GM10847 (cell line): ENCODE results near the gene RPS17.

Experiments
- POLR2A ChIP-seq: IDR thresholded peaks from 2 replicates; pipeline ENCODE4 v1.6.1; 2011; ENCODE audit not compliant: insufficient read length; ENCODE audit errors: extremely low read depth

Gene RPS17

DNA sequence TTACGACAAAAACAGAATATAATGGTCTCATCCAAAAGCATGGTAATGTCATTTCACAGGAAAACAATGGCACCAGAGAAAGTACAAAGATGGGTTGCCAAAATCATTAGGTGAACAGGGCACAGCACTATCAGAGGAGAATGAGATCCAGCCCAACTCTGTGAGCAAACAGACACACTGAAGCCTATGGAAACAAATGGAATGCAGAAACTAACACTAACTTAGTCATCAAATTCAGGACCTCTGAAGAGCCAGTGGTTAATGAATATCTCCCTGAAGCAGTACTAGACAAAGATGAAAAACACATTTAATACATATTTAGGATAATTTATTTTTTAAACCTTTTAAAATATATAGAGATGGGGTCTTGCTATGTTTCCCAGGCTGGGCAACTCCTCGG is 14.6 kb upstream of the RPS17 start:
- no peak for TF ChIP-seq POLR2A

DNA sequence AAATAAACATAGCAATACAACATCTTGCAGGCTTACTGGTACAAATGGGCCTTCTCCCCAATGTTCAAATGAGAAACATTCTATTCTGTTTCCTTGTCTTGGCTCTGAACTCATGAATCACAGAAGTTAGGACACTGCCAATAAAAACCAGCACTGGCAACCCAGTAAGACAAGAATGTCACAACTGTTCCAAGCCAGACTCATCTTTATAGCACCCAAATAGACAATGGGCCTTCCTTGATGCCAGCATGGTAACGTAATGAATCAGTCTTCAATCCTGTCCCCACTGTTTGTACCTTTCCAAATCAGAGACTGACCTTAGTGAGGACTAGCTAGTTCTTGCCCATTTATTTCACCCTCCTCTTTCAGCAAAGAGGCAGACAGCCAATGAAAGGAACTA is 14.1 kb upstream of the RPS17 start:
- no peak for TF ChIP-seq POLR2A

DNA sequence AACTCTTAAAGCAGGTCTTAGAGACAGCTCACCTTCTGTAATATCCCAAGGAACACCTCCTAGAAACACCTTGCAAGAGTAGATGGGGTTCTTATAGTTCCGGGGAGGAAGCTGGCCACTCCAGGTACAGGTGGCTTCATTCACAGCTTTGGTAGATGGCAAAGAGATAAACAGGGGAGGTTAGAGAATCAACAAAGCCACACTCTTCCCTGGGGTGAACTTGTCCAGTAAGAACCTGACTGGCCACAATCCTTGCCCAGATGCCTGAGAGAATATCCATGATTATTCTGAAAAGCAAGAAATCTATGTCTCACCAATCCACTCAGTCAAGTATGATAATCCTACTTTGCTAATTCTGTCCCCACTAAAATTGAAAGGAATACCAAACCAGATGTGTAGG is 13.6 kb upstream of the RPS17 start:
- TF ChIP-seq POLR2A = no peak

DNA sequence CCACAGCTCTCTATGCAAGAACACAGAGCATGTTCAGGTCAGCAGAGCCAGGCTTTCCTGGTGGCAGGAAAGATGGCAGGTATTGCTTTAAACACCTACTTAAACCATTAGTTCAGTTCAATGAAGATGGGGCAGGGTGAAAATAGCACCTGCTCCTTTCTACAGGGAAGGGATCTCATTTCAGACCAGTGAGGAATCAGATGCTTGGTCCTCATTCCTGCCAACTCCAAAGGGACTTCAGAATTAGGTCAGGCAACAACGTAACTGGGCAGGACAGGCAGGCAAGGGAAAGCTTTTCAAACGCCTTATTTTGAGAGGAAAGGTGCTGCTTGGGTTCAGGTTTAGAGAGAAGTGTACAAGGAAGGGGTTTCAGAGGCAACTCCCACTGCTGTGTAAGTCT is 12.6 kb upstream of the RPS17 start:
- no peak for TF ChIP-seq POLR2A

DNA sequence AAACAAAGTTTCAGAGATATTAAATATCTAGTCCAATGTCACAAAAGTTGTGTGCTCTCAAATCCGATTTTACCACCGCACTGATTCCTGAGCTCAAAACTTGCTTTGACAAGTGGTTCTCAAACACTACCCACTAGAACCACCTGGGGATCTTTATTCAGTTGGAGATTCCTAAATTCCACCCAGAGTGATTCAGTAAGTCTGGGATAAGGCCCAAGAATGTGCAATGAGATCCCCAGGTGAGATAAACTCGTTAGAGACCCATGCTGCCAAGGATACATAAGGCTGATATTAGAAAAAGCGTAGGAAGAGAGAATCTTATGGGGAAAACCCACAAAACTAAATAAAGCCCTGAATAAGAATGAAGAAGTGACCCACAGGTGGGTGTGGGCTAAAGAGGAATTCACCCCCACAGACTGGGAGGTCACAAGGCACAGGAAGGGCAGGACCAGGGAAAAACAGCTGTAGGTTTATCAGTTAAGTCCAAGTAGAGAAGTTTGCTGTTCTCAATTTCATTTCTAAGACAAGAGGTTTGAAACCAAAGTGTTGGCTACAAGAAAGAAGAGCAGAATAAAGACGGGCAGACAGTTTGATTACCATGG is 11.5 kb upstream of the RPS17 start:
- TF ChIP-seq POLR2A = no peak

DNA sequence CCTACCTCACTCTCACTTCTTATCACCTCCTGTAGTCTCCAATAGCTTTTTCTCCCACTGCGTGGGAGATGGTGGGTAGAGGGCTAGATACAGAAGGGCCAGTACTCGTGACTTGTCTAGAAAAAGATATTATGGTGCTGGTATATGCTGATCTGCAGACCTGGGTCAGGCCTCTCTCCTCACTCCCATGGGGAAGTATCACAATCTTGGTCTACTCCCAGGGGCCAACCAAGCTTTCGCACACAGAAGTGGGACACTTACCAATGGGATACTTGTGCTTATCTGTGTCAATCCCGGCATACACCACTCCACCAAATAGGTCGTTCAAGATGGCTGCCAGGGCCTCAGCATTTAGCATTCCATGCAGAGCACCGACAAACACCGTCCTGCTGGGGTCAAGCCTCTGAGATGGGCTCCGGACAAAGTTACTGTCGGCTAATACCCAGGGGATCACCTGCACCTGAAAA is 9.0 kb upstream of the RPS17 start:
- TF ChIP-seq POLR2A = no peak

DNA sequence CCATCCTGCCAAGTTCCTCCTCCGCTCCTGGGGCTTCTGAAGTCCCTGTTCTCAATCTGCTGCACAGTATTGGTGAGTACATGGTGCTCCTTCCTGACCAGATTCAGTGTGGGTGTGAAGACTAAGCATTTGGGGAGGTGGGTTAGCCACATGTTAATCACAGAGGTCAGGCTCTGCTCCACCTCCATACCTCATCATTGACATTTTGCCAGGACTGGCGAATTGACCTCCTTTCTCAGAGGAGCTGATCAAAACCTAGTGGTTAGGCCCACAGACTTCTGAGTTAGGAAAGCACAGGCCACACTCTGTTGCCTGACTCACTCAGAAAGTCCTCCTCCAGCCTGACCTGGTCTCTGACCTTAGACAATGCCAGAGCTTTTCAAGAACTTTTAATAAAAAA is 8.4 kb upstream of the RPS17 start:
- no peak for TF ChIP-seq POLR2A

DNA sequence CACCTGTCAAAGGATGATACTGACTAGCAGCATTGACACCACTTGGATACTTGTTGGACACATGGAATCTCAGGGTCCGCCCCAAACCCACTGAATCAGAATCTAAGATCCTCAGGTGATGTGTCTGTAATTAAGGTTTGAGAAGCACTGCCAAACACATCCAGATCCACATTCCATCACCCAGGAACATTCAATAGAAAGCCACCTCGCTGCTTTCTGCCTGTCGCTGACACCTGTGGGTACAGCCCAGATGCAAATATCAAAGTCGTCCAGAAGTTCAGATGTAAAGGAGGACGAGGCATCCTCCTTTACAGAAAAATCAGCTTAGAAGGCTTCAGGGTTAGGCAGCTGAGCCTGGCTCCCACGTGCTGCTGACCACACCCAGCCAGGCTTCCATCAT is 5.2 kb upstream of the RPS17 start:
- no peak for TF ChIP-seq POLR2A

DNA sequence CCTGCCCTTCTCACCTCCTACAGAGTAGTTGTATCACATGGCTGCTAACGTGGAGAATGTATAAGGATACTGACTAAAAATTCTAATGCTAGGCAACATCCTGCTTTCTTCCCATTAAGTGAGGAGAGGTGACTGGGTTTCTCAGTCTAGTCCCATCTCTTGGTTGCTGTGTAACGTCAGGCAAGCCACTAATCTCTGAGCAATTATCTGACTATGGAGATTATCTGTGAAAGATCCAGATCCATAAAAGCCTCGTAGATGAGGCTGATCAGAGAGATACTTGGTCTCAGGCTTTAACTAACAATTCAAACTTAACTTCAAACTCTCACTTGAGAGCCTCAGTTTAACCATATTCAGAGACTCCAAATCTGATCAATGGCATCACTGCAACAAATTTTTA is 4.7 kb upstream of the RPS17 start:
- TF ChIP-seq POLR2A = no peak

DNA sequence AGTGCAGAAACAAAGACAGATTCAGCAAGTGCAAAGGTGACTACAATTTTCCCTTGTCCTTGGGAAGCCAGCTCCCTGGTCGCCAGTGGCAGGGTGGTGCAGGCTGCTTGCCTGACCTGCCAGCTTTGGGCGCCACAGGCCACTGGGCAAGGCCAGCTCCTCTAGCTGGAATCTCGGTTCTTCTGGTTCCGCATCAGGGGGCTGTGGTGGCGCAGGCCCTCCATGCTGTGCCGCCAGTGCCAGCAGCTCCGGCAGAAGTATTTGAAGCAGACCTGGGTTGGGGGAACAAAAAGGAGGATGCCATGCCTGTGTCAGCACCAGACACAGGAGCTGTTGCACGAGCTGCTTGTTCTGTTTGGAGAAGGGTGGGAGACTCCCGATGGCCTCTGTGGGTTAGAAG is 4.2 kb upstream of the RPS17 start:
- no peak for TF ChIP-seq POLR2A

DNA sequence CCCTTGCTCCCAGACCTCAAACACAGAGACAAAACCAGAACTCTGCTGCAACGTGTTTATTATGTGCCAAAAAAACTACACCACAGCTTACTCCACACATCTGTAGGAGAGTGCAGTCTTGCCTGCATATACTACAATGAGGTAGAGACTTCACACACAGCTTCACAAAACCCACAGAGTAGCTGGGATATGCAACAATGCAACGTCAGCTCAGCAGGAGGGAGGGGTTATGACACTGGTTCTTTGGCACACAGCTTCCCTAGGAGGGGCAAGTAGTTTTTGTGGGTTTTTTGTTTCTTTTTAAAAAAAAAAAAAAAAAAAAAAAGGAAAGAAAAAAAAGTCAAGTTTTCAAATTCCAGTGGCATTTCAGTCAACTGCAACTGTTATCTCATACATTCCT is 2.9 kb upstream of the RPS17 start:
- no peak for TF ChIP-seq POLR2A

DNA sequence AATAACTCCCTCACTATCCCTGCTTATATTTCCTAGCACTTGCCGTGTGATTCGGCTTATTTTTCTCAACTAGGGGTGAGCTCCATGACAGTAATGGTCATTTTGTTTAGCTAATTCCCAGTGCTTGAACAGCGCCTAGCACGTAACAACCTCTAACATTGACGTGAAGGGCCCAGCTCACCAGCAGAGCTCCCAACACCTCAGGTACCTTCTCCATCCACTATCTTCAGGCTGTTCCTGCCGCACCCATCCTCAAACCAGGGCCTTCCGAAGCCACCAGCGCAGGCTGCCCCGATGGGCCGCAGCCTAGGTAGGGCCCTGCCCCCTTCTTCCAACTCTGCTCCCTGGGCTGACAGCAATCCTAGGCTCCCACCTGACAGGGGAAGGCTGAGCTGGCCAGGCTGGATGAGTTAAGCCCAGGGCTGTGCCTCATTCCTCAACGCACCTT is 751 bp upstream of the RPS17 start:
- no peak for TF ChIP-seq POLR2A

DNA sequence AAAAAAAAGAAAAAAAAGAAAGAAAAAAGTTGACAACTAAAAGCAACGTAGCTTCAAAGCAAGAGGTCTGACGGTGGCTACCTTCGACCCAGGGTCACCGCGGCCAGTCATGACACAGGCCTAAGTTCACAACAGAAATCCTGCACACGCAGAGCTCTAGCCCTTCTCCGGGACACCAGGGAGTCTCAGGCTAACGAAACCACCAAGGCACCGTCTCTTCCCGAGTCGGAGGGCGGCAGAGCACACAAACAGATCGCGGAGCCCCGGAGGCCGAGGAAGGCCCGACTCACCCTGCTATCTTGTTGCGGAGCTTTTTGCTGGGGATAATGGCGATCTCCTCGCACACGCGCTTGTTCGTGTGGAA is 584 bp downstream of the RPS17 start:
- TF ChIP-seq POLR2A = no peak

DNA sequence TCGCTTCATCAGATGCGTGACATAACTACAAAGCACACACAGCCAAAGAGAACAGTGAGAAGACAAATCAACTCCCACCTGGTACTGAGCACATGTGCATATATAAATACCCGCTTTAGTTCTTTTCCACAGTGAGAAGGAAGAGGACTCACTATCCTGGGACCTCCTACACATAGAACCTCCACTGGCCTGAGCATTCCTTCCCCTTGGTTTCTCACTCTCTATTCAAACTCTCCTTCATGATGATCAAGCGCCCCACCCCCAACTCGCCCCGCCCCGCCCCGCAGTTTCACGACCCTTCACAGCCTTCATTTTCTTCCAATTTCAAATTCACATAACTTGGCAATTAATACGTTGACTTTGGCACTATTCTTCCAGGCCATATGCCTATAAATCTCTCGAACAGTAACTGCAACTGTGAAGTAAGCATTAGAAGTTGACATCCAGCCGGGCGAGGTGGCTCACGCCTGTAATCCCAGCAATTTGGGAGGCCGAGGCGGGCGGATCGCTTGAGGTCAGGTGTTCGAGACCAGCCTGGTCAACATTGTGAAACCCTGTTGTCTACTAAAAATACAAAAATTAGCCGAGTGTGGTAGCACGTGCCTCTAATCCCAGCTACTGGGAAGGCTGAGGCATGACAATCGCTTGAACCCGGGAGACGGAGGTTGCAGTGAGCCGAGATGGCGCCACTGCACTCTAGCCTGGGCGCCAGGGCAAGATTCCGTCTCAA is 1.1 kb downstream of the RPS17 start:
- TF ChIP-seq POLR2A = no peak

DNA sequence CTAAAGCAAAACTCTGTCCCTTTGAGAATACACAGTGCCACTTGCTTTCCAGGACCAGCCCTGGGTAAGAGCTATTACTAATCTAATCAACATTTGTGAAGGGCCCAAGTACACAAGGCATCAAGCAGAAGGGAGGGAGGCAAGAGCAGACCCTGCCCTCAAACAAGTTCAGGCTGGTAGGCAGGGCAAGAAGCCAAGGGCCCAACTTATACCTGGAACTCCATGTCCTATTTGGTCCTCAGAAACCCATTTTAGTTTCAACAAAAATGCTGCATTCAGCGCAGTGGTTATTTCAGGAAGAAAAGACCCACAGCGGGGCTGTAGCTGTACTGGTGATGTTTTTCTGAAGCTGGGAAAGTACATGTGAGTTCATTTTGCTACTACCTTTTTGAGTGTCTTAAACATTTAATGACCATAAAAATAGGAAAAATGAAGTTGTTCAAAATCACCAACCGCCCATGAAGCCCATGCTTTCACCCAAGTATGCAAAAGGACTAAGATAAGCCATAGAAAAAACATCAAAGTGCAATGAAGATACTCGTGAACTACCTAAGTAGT is 2.8 kb downstream of the RPS17 start:
- no peak for TF ChIP-seq POLR2A

DNA sequence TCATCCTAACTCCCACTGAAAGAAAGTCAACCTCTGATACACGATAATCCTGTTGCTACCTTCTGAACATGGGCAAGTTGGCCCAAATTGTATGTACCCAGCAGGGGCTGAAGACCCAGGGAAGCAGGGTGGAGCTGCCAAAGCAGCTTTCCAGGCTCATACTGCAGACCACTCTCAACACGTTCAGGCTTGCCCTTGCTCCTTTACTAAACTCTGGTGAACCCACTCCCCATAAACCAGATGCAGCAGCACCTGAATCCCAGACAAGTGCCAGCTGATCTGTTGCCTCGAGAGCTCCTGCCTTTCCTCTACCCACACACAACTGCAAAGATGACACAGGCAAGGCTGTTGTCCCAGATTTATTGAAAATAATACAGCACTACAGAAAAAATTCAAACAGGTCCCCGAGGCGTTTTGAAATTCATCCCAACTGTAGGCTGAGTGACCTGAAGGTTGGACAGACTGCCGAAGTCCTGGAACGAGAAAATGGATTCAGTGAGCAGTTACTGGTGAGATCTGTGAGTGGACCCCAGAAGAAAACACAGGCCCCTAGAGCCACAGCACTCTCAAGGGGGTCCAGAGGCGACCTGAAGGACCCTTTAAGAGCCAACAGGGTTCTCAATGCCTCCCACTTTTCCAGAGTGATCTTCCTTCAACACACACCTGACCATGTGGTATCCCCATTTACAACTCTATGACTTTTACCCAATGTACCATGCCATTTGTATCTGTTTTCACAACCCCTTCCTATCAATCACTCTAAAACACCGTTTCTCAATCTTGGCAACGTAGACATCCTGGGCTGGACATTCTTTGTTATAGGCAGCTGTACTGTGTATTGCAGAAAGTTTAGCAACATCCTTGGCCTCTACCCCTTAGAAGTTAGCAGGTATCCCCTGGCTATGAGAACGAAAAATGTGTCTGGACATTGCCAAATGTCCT is 3.6 kb downstream of the RPS17 start:
- no peak for TF ChIP-seq POLR2A
